Measurements from ENCODE around the gene DDX39A.
A peak's percentile ranks its signal among the peaks of the same experiment; 100 is the strongest.
"Not testable (repeated sequence)": the region's sequence is repeated elsewhere in the genome, so short reads cannot be mapped to it uniquely, and the experiment has no call there.

DDX39A gene

DNA sequence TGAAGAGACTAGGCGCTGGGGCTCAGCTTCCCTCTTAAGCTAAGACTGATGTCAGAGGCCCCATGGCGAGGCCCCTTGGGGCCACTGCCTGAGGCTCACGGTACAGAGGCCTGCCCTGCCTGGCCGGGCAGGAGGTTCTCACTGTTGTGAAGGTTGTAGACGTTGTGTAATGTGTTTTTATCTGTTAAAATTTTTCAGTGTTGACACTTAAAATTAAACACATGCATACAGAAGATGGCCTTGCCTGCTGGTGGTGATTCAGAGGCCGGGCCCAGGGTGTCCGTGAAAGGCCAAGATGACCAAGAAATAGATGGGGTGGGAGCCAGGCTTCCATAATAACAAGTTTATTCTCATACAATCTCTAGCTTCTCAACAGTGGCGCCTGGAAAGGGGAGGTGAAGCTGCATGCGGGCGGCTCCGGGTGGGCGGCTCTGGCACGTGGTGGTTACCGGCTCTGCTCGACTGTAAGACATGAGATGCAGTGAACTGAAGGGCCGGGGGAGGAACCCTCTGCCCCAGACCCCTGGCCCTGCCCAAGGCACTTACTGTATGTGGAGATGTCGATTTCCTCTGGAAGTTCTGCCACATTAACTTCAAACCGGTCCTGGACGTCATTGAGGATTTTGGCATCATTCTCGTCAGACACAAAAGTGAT, 10.5 kb downstream of the DDX39A start:
- no peak overlapping the region for H3K4me3 ChIP-seq (ENCODE audit: low read length)
- DNase-seq (ENCODE audit: low read depth, low spot score): no peak
- no peaks in the 10 kb centered on the region for H3K4me1 ChIP-seq (ENCODE audit: control insufficient read depth, insufficient read depth, low read length)
- no peak overlapping the region for H3K27ac ChIP-seq (ENCODE audit: low read length)
- H3K27me3 ChIP-seq (ENCODE audit: control insufficient read depth, insufficient read depth, low read length): no peaks in the 10 kb centered on the region
- H3K36me3 ChIP-seq (ENCODE audit: control insufficient read depth, insufficient read depth, low read length): peaks cover 53% of the 10 kb centered on the region
- no CpG with 5 or more reads among the region's 20 CpGs for WGBS (ENCODE audit: insufficient coverage, insufficient read length)
- H3K9me3 ChIP-seq (ENCODE audit: control insufficient read depth, insufficient read depth, low read length): no peaks in the 10 kb centered on the region

DNA sequence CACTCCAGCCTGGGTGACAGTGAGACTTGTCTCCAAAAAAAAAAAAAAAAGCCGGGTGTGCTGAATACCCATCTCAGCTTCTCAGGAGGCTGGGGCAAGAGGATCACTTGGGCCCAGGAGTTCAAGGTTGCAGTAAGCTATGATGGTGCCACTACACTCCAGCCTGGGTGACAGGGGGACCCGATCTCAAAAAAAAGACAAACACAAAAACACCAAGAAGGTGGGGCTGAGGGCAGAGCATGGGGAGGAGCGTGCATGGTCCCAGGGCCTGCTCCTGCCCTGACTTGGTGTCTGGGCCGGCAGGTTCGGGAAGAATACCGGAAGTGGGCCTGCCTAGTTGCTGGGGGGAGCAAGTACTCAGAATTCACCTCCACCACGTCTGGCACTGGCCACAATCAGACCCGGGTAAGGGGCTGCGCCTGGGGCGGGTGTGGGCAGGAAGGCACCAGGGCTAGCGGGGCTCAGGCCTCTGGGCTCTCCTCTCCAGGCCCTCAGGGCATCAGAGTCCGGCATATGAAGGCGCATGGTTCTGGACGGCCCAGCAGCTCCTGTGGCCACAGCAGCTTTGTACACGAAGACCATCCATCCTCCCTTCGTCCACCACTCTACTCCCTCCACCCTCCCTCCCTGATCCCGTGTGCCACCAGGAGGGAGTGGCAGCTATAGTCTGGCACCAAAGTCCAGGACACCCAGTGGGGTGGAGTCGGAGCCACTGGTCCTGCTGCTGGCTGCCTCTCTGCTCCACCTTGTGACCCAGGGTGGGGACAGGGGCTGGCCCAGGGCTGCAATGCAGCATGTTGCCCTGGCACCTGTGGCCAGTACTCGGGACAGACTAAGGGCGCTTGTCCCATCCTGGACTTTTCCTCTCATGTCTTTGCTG, 11.3 kb downstream of the DDX39A start:
- no peak for DNase-seq (ENCODE audit: low read depth, low spot score)
- Histone ChIP-seq H3K9me3 (ENCODE audit: control insufficient read depth, insufficient read depth, low read length) (no peaks in the 10 kb centered on the region), H3K27ac (ENCODE audit: low read length) (no peak overlapping the region), H3K27me3 (ENCODE audit: control insufficient read depth, insufficient read depth, low read length) (no peaks in the 10 kb centered on the region), H3K36me3 (ENCODE audit: control insufficient read depth, insufficient read depth, low read length) (peaks cover 52% of the 10 kb centered on the region), H3K4me1 (ENCODE audit: control insufficient read depth, insufficient read depth, low read length) (no peaks in the 10 kb centered on the region), H3K4me3 (ENCODE audit: low read length) (no peak overlapping the region)
- no CpG with 5 or more reads among the region's 20 CpGs for WGBS (ENCODE audit: insufficient coverage, insufficient read length)

DNA sequence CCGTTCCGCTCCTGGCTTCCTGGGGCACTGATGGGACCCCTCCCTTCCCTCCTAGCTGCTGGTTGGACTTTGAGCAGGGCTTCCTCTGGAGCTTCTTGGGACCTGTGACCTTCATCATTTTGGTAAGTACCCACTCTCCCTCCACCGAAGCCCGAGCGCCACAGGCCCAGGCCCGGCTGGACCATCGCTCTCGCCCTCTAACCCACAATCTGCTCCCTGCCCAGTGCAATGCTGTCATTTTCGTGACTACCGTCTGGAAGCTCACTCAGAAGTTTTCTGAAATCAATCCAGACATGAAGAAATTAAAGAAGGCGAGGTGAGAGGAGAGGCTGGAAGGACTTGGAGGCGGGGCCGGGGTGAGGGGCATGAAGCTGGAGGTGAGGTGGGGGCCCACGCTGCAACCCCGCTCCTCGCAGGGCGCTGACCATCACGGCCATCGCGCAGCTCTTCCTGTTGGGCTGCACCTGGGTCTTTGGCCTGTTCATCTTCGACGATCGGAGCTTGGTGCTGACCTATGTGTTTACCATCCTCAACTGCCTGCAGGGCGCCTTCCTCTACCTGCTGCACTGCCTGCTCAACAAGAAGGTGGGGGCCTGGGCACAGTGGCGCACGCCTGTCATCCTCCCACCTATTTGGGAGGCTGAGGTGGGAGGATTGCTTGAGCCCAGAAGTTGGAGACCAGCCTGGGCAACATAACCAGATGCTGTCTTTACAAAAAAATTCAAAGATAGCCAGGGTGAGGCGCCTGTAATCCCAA, 12.3 kb downstream of the DDX39A start:
- Histone ChIP-seq H3K27ac (ENCODE audit: low read length) (no peak overlapping the region), H3K4me3 (ENCODE audit: low read length) (no peak overlapping the region), H3K9me3 (ENCODE audit: control insufficient read depth, insufficient read depth, low read length) (no peaks in the 10 kb centered on the region), H3K4me1 (ENCODE audit: control insufficient read depth, insufficient read depth, low read length) (no peaks in the 10 kb centered on the region), H3K36me3 (ENCODE audit: control insufficient read depth, insufficient read depth, low read length) (peaks cover 43% of the 10 kb centered on the region), H3K27me3 (ENCODE audit: control insufficient read depth, insufficient read depth, low read length) (no peaks in the 10 kb centered on the region)
- no CpG with 5 or more reads among the region's 27 CpGs for WGBS (ENCODE audit: insufficient coverage, insufficient read length)
- DNase-seq (ENCODE audit: low read depth, low spot score): no peak

DNA sequence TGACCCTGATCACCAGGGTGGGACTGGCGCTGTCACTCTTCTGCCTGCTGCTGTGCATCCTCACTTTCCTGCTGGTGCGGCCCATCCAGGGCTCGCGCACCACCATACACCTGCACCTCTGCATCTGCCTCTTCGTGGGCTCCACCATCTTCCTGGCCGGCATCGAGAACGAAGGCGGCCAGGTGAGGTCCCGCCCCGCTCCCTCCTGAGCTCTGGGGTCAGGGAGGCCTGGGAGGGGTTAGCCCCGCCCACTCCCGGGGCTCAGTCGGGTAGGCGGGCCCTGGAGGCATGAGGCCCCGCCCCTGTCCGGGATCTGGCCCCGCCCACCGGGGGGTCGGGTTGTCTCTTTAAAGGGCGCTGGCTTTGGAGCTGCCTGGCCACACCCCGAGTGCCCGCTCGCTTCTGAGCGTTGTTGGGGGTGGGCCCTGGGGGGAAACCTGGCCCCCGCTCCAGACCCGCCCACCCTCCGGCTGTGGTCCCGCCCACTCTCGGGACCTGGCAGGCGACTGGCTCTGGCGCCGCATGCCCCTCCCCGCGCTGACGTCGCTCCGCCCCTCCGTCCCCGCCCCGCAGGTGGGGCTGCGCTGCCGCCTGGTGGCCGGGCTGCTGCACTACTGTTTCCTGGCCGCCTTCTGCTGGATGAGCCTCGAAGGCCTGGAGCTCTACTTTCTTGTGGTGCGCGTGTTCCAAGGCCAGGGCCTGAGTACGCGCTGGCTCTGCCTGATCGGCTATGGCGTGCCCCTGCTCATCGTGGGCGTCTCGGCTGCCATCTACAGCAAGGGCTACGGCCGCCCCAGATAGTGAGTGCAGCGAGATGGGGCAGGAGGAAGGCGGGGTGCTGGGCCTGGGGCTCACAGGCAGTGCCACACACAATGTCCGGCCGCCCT, 13.1 kb downstream of the DDX39A start:
- H3K27ac ChIP-seq (ENCODE audit: low read length): no peak overlapping the region
- DNase-seq (ENCODE audit: low read depth, low spot score): peak; percentile 89
- H3K4me3 ChIP-seq (ENCODE audit: low read length): no peak overlapping the region; the same call in 1 of the 2 replicates
- WGBS (ENCODE audit: insufficient coverage, insufficient read length): no CpG with 5 or more reads among the region's 61 CpGs
- H3K27me3 ChIP-seq (ENCODE audit: control insufficient read depth, insufficient read depth, low read length): no peaks in the 10 kb centered on the region
- no peaks in the 10 kb centered on the region for H3K9me3 ChIP-seq (ENCODE audit: control insufficient read depth, insufficient read depth, low read length)
- H3K36me3 ChIP-seq (ENCODE audit: control insufficient read depth, insufficient read depth, low read length): peaks cover 35% of the 10 kb centered on the region
- H3K4me1 ChIP-seq (ENCODE audit: control insufficient read depth, insufficient read depth, low read length): no peaks in the 10 kb centered on the region

DNA sequence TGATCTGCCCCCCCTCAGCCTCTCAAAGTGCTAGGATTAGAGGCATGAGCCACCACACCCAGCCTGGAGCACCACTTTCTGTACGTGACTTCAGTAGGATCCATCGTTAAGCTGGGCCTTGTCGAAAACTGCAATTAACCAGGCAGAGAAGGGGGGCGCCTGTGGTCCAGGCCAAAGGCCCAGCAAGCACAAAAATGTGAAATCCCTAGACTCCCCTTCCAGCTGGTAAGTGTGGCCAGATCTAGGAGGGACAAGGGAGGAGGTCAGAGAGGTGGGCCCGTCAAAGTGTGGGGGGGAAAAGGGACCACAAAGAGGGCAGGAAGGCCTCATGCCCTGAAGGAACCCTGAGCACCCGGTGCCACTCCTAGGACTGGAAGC, 13.8 kb downstream of the DDX39A start:
- Histone ChIP-seq H3K27ac (ENCODE audit: low read length) (no peak overlapping the region), H3K4me1 (ENCODE audit: control insufficient read depth, insufficient read depth, low read length) (no peaks in the 10 kb centered on the region), H3K36me3 (ENCODE audit: control insufficient read depth, insufficient read depth, low read length) (peaks cover 28% of the 10 kb centered on the region), H3K4me3 (ENCODE audit: low read length) (no peak overlapping the region; the same call in 1 of the 2 replicates), H3K27me3 (ENCODE audit: control insufficient read depth, insufficient read depth, low read length) (no peaks in the 10 kb centered on the region), H3K9me3 (ENCODE audit: control insufficient read depth, insufficient read depth, low read length) (no peaks in the 10 kb centered on the region)
- DNase-seq (ENCODE audit: low read depth, low spot score): no peak
- WGBS (ENCODE audit: insufficient coverage, insufficient read length): no CpG with 5 or more reads among the region's 6 CpGs

DNA sequence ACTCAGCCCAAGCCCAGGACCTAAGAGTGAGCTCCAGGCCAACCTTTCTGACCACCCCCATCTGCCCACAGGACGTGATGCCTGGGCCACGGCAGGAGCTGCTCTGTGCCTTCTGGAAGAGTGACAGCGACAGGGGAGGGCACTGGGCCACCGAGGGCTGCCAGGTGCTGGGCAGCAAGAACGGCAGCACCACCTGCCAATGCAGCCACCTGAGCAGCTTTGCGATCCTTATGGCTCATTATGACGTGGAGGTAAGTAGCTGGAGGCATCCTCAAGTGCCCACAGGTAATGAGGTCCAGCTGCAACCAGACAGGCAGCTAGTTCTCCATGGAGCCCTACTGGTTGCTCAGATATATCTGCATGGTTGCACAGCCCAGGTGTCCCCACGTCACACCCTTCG, 14.8 kb downstream of the DDX39A start:
- no CpG with 5 or more reads among the region's 9 CpGs for WGBS (ENCODE audit: insufficient coverage, insufficient read length)
- Histone ChIP-seq H3K36me3 (ENCODE audit: control insufficient read depth, insufficient read depth, low read length) (peaks cover 18% of the 10 kb centered on the region), H3K27me3 (ENCODE audit: control insufficient read depth, insufficient read depth, low read length) (no peaks in the 10 kb centered on the region), H3K9me3 (ENCODE audit: control insufficient read depth, insufficient read depth, low read length) (no peaks in the 10 kb centered on the region), H3K4me1 (ENCODE audit: control insufficient read depth, insufficient read depth, low read length) (no peaks in the 10 kb centered on the region), H3K27ac (ENCODE audit: low read length) (no peak overlapping the region), H3K4me3 (ENCODE audit: low read length) (no peak overlapping the region)
- DNase-seq (ENCODE audit: low read depth, low spot score): no peak

DNA sequence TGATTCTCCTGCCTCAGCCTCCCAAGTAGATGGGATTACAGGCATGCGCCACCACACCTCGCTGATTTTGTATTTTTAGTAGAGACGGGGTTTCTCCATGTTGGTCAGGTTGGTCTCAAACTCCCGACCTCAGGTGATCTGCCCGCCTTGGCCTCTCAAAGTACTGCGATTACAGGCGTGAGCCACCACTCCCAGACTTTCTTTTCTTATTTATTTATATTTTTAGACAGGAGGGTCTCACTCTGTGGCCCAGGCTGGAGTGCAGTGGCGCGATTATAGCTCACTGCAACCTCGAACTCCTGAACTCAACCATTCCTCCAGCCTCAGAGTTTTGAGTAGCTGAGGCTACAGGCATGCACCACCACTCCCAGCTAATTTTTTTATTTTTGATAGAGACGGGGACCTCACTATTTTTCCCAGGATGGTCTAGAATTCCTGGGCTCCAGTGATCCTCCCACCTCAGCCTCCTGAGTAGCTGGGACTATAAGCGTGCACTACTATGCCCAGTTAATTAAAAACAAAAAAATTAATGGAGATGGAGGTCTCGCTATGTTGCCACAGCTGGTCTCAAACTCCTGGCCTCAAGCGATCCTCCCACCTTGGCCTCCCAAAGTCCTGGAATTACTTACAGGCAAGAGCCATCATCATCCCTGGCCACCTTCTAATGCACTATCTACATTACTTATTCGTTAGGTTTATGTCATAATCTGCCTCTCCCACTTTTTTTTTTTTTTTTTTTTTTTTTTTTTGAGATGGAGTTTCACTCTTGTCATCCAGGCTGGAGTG, 15.8 kb downstream of the DDX39A start:
- not testable (repeated sequence) for H3K36me3 ChIP-seq (ENCODE audit: control insufficient read depth, insufficient read depth, low read length); H3K27ac ChIP-seq (ENCODE audit: low read length); H3K4me1 ChIP-seq (ENCODE audit: control insufficient read depth, insufficient read depth, low read length); DNase-seq (ENCODE audit: low read depth, low spot score); H3K4me3 ChIP-seq (ENCODE audit: low read length); H3K9me3 ChIP-seq (ENCODE audit: control insufficient read depth, insufficient read depth, low read length); H3K27me3 ChIP-seq (ENCODE audit: control insufficient read depth, insufficient read depth, low read length)
- no CpG with 5 or more reads among the region's 15 CpGs for WGBS (ENCODE audit: insufficient coverage, insufficient read length)

DNA sequence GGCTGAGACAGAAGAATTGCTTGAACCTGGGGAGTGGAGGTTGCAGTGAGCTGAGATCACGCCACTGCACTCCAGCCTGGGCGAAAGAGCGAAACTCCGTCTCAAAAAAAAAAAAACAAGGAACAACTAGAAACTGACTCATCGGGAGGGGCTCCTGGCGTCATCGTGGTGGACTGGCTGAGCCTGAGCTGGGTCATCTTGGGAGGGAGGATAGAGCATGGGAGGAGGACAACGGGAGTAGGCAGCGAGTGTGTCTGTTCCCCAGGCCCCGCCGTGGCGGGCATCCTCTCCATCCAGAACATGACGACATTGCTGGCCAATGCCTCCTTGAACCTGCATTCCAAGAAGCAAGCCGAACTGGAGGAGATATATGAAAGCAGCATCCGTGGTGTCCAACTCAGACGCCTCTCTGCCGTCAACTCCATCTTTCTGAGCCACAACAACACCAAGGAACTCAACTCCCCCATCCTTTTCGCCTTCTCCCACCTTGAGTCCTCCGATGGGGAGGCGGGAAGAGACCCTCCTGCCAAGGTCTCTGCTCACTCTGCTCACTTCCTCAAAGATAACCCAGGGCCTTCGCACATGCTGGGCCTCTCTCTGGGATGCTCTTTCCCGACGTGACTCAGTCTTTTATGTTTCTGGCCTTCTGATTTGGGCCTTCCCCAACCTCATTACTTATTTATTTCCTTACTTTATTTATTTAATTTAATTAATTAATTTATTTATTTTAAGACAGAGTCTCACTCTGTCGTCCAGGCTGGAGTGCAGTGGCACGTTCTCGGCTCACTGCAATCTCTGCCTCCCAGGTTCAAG, 16.6 kb downstream of the DDX39A start:
- H3K27me3 ChIP-seq (ENCODE audit: control insufficient read depth, insufficient read depth, low read length): no peaks in the 10 kb centered on the region
- H3K9me3 ChIP-seq (ENCODE audit: control insufficient read depth, insufficient read depth, low read length): no peaks in the 10 kb centered on the region
- peaks cover under 1% of the 10 kb centered on the region; the same call in 1 of the 2 replicates for H3K36me3 ChIP-seq (ENCODE audit: control insufficient read depth, insufficient read depth, low read length)
- no peak for DNase-seq (ENCODE audit: low read depth, low spot score)
- no peak overlapping the region for H3K27ac ChIP-seq (ENCODE audit: low read length)
- H3K4me3 ChIP-seq (ENCODE audit: low read length): no peak overlapping the region
- no peaks in the 10 kb centered on the region for H3K4me1 ChIP-seq (ENCODE audit: control insufficient read depth, insufficient read depth, low read length)
- no CpG with 5 or more reads among the region's 26 CpGs for WGBS (ENCODE audit: insufficient coverage, insufficient read length)
